H9 (cell line): ENCODE results near the gene PWWP2B. TPM values are rescaled to one million over a fixed set of nuclear protein-coding genes. Genes with fewer than 3 reads are reported as not detected.

Experiments
- DNase-seq: peaks from one replicate; pipeline ENCODE4 v3.0.0-alpha.2; 2017
- H2AFZ ChIP-seq: one replicate; pipeline ENCODE4 v1.6.1; 2013; ENCODE audit warnings: mild to moderate bottlenecking, low read length, control low read depth, moderate library complexity
- H2AK5ac ChIP-seq: 2 replicates; pipeline ENCODE4 v1.6.1; 2013; ENCODE audit warnings: low read length, control low read depth, mixed read lengths; ENCODE audit not compliant: insufficient read length
- H2BK120ac ChIP-seq: one replicate; pipeline ENCODE4 v1.6.1; 2013; ENCODE audit warnings: low read depth, mild to moderate bottlenecking, low read length, control low read depth, inconsistent platforms; ENCODE audit not compliant: poor library complexity, severe bottlenecking
- H2BK12ac ChIP-seq: 2 replicates; pipeline ENCODE4 v1.6.1; 2013; ENCODE audit warnings: low read length, control low read depth, mixed read lengths, low read depth; ENCODE audit not compliant: insufficient read length
- H2BK15ac ChIP-seq: 2 replicates; pipeline ENCODE4 v1.6.1; 2013; ENCODE audit warnings: low read depth, low read length, control low read depth
- H2BK20ac ChIP-seq: one replicate; pipeline ENCODE4 v1.6.1; 2013; ENCODE audit warnings: low read depth, mild to moderate bottlenecking, low read length, control low read depth, inconsistent platforms; ENCODE audit not compliant: poor library complexity, severe bottlenecking
- H2BK5ac ChIP-seq: 2 replicates; pipeline ENCODE4 v1.6.1; 2013; ENCODE audit warnings: low read length, control low read depth, mixed read lengths; ENCODE audit not compliant: insufficient read length
- H3K14ac ChIP-seq: 2 replicates; pipeline ENCODE4 v1.6.1; 2013; ENCODE audit warnings: low read length, control low read depth; ENCODE audit not compliant: insufficient read depth
- H3K18ac ChIP-seq: 2 replicates; pipeline ENCODE4 v1.6.1; 2013; ENCODE audit warnings: low read depth, mild to moderate bottlenecking, mixed read lengths, low read length, control low read depth; ENCODE audit not compliant: insufficient read length
- H3K23ac ChIP-seq: 2 replicates; pipeline ENCODE4 v1.6.1; 2013; ENCODE audit warnings: low read length, control low read depth, mixed read lengths, low read depth; ENCODE audit not compliant: insufficient read length
- H3K23me2 ChIP-seq: 2 replicates; pipeline ENCODE4 v1.6.1; 2013; ENCODE audit warnings: low read depth, mild to moderate bottlenecking, mixed read lengths, low read length, control low read depth; ENCODE audit not compliant: insufficient read length, poor library complexity, severe bottlenecking
- H3K27ac ChIP-seq: 2 replicates; pipeline ENCODE4 v1.5.1; 2013; ENCODE audit warnings: low read length, control low read depth, mixed read lengths, low read depth; ENCODE audit not compliant: insufficient read length
- H3K27me3 ChIP-seq: 2 replicates; pipeline ENCODE4 v1.6.1; 2013; ENCODE audit warnings: low read length, control low read depth, inconsistent platforms; ENCODE audit not compliant: insufficient read depth
- H3K4ac ChIP-seq: 2 replicates; pipeline ENCODE4 v1.6.1; 2013; ENCODE audit warnings: low read depth, mild to moderate bottlenecking, control low read depth, inconsistent platforms, low read length, moderate library complexity
- H3K4me1 ChIP-seq: 2 replicates; pipeline ENCODE4 v1.6.1; 2013; ENCODE audit warnings: low read length, control low read depth, inconsistent platforms; ENCODE audit not compliant: insufficient read depth
- H3K4me2 ChIP-seq: 2 replicates; pipeline ENCODE4 v1.6.1; 2013; ENCODE audit warnings: low read length, control low read depth, mixed read lengths; ENCODE audit not compliant: insufficient read length, insufficient read depth
- H3K56ac ChIP-seq: 2 replicates; pipeline ENCODE4 v1.6.1; 2013; ENCODE audit warnings: low read depth, mild to moderate bottlenecking, mixed read lengths, low read length, control low read depth; ENCODE audit not compliant: insufficient read length
- H3K79me1 ChIP-seq: 2 replicates; pipeline ENCODE4 v1.6.1; 2013; ENCODE audit warnings: low read depth, mild to moderate bottlenecking, moderate library complexity, low read length, control low read depth, inconsistent platforms; ENCODE audit not compliant: insufficient read depth, poor library complexity, severe bottlenecking
- H3K79me2 ChIP-seq: 2 replicates; pipeline ENCODE4 v1.6.1; 2013; ENCODE audit warnings: low read length, control low read depth, inconsistent platforms; ENCODE audit not compliant: insufficient read depth
- H3K9ac ChIP-seq: 2 replicates; pipeline ENCODE4 v1.6.1; 2013; ENCODE audit warnings: low read length, control low read depth, mixed read lengths; ENCODE audit not compliant: insufficient read length; ENCODE audit errors: extremely low read depth
- H3K9me3 ChIP-seq: one replicate; pipeline ENCODE4 v1.6.1; 2013; ENCODE audit warnings: low read depth, low read length, inconsistent platforms; ENCODE audit not compliant: control insufficient read depth
- H3T11ph ChIP-seq: one replicate; pipeline ENCODE4 v1.6.1; 2013; ENCODE audit warnings: mild to moderate bottlenecking, low read length, control low read depth, inconsistent platforms
- H4K20me1 ChIP-seq: one replicate; pipeline ENCODE4 v1.6.1; 2013; ENCODE audit not compliant: control insufficient read depth, insufficient read length, insufficient read depth
- H4K5ac ChIP-seq: 2 replicates; pipeline ENCODE4 v1.6.1; 2013; ENCODE audit warnings: low read depth, mild to moderate bottlenecking, mixed read lengths, low read length, control low read depth; ENCODE audit not compliant: insufficient read length
- H4K8ac ChIP-seq: replicated peaks from 2 replicates; pipeline ENCODE4 v1.6.1; 2013; ENCODE audit warnings: low read length, control low read depth, mixed read lengths, low read depth; ENCODE audit not compliant: insufficient read length
- H4K91ac ChIP-seq: 2 replicates; pipeline ENCODE4 v1.6.1; 2013; ENCODE audit warnings: low read depth, mild to moderate bottlenecking, moderate library complexity, mixed read lengths, low read length, control low read depth; ENCODE audit not compliant: insufficient read length
- H3K27ac Mint-ChIP-seq, 3 experiments: 2 replicates in 2 of 3; 3 replicates in 1 of 3; pipeline ENCODE4 v1.8.0; 2020 to 2021; ENCODE audit warnings: mixed read lengths in 3 of 3, mild to moderate bottlenecking in 1 of 3, moderate library complexity in 1 of 3
- H3K27me3 Mint-ChIP-seq: 2 replicates; pipeline ENCODE4 v1.8.0; 2021; ENCODE audit warnings: low read depth, mild to moderate bottlenecking, moderate library complexity, mixed read lengths
- H3K36me3 Mint-ChIP-seq, 3 experiments: 2 replicates in 2 of 3; 3 replicates in 1 of 3; pipeline ENCODE4 v1.8.0; 2020 to 2021; ENCODE audit warnings: low read depth in 3 of 3, mixed read lengths in 3 of 3; ENCODE audit not compliant: insufficient read depth in 1 of 3
- H3K4me1 Mint-ChIP-seq, 2 experiments: 2 replicates each; pipeline ENCODE4 v1.8.0; 2020; ENCODE audit warnings: mixed read lengths in 2 of 2
- H3K4me3 Mint-ChIP-seq, 2 experiments: 2 replicates in 1 of 2; 3 replicates in 1 of 2; pipeline ENCODE4 v1.8.0; 2020 to 2021; ENCODE audit warnings: mild to moderate bottlenecking in 2 of 2, mixed read lengths in 2 of 2, moderate library complexity in 1 of 2
- H3K9me3 Mint-ChIP-seq, 2 experiments: 2 replicates in 1 of 2; 3 replicates in 1 of 2; pipeline ENCODE4 v1.8.0; 2020; ENCODE audit warnings: mild to moderate bottlenecking in 2 of 2, mixed read lengths in 2 of 2, moderate library complexity in 1 of 2
- CTCF ChIP-seq: fragments of 200-600 bp; sonication (generic); conservative IDR thresholded peaks from 3 replicates; pipeline ENCODE4 v1.8.0; 2021; ENCODE audit warnings: antibody characterized with exemption, mild to moderate bottlenecking
- WGBS: extraction: QIAGEN DNeasy Blood & Tissue Kit; methylation state at CpG from one replicate; pipeline ENCODE4 v1.1.7; 2013; ENCODE audit warnings: missing lambda C conversion rate, low lambda C conversion rate, mixed read lengths; ENCODE audit not compliant: insufficient read length; ENCODE audit errors: extremely low coverage; 5-methylcytosine and 5-hydroxymethylcytosine counted together
- total RNA-seq: library from RNA; stranded (reverse); gene quantifications from 2 replicates; pipeline ENCODE4 v1.2.1, GENCODE V29; 2021

The PWWP2B gene
- total RNA-seq, 1 experiment from 2014 or later, result 10.0 TPM

GRCh38 chr10:132438091-132439024, 41.4 kb downstream of the PWWP2B start:
- Histone ChIP-seq H2BK15ac (no peak overlapping the region), H2BK120ac (no peak overlapping the region), H3K23ac (no peak overlapping the region), H3T11ph (no peak overlapping the region), H4K20me1 (no peaks in the 10 kb centered on the region), H2AK5ac (no peak overlapping the region), H3K79me2 (no peaks in the 10 kb centered on the region), H2BK5ac (no peak overlapping the region), H3K14ac (no peak overlapping the region), H4K8ac (no peak overlapping the region), H3K4me1 (no peaks in the 10 kb centered on the region), H2AFZ (no peak overlapping the region), H3K56ac (no peak overlapping the region), H3K27me3 (no peaks in the 10 kb centered on the region), H3K79me1 (no peaks in the 10 kb centered on the region), H3K18ac (no peak overlapping the region), H2BK12ac (no peak overlapping the region), H3K4me2 (no peak overlapping the region), H3K9ac (no peak overlapping the region), H3K9me3 (no peaks in the 10 kb centered on the region), H3K4ac (no peak overlapping the region), H2BK20ac (no peak overlapping the region), H3K27ac (no peak overlapping the region), H4K91ac (no peak overlapping the region), H3K23me2 (no peaks in the 10 kb centered on the region), H4K5ac (no peak overlapping the region)
- Mint-ChIP-seq H3K36me3 (no peaks in the 10 kb centered on the region), H3K4me1 (peaks cover 0 to 4% of the 10 kb centered on the region in 2 experiments; a peak in 3 of 4 replicates), H3K27me3 (no peaks in the 10 kb centered on the region), H3K4me3 (no peak overlapping the region), H3K9me3 (peaks cover 0 to 4% of the 10 kb centered on the region in 2 experiments; a peak in 2 of 5 replicates), H3K27ac (no peak overlapping the region)
- no peak for TF ChIP-seq CTCF
- WGBS, result no CpG with 5 or more reads among the region's 19 CpGs
- no peak for DNase-seq
